WTC11 (cell line): Measurements from ENCODE around the gene ZNF540. TPM values are rescaled to one million over a fixed set of nuclear protein-coding genes. Genes with fewer than 3 reads are reported as not detected.
A peak's percentile ranks its signal among the peaks of the same experiment; 100 is the strongest.

Experiments used
- ATF2 ChIP-seq: sonication (generic); formaldehyde crosslinking; IDR thresholded peaks from 2 replicates; pipeline ENCODE4 v1.8.1; 2022; ENCODE audit warnings: low read depth, missing genetic modification reagents, borderline replicate concordance
- E2F1 ChIP-seq: sonication (generic); formaldehyde crosslinking; IDR thresholded peaks from 2 replicates; pipeline ENCODE4 v1.8.0; 2022; ENCODE audit warnings: mild to moderate bottlenecking, missing genetic modification reagents
- ESRRA ChIP-seq: sonication (generic); formaldehyde crosslinking; IDR thresholded peaks from 2 replicates; pipeline ENCODE4 v1.8.1; 2022; ENCODE audit warnings: mild to moderate bottlenecking, missing genetic modification reagents, borderline replicate concordance
- FOXJ3 ChIP-seq: sonication (generic); formaldehyde crosslinking; IDR thresholded peaks from 2 replicates; pipeline ENCODE4 v1.9.0; 2021; ENCODE audit warnings: missing genetic modification reagents, mild to moderate bottlenecking, borderline replicate concordance
- FOXP1 ChIP-seq: sonication (generic); formaldehyde crosslinking; IDR thresholded peaks from 2 replicates; pipeline ENCODE4 v1.8.0; 2022; ENCODE audit warnings: missing genetic modification reagents, mild to moderate bottlenecking, moderate library complexity, borderline replicate concordance
- GTF2I ChIP-seq: fragments of 250-450 bp; sonication (Bioruptor Pico); conservative IDR thresholded peaks from 2 replicates; pipeline ENCODE4 v1.4.0; 2021; ENCODE audit warnings: mild to moderate bottlenecking
- JAZF1 ChIP-seq: fragments of 250-450 bp; sonication (Bioruptor Pico); IDR thresholded peaks from 2 replicates; pipeline ENCODE4 v1.9.0; 2021; ENCODE audit warnings: moderate library complexity, mild to moderate bottlenecking, inconsistent platforms
- NR3C1 ChIP-seq: sonication (generic); formaldehyde crosslinking; conservative IDR thresholded peaks from 2 replicates; pipeline ENCODE4 v1.8.1; 2023; ENCODE audit warnings: low read depth, mild to moderate bottlenecking, missing genetic modification reagents
- RELA ChIP-seq: sonication (generic); formaldehyde crosslinking; IDR thresholded peaks from 2 replicates; pipeline ENCODE4 v1.8.1; 2022; ENCODE audit warnings: missing genetic modification reagents, mild to moderate bottlenecking, borderline replicate concordance
- SOX15 ChIP-seq: fragments of 250-450 bp; sonication (Bioruptor Pico); IDR thresholded peaks from 2 replicates; pipeline ENCODE4 v1.9.0; 2021; ENCODE audit warnings: mild to moderate bottlenecking
- STAT6 ChIP-seq: sonication (generic); formaldehyde crosslinking; conservative IDR thresholded peaks from 2 replicates; pipeline ENCODE4 v1.8.1; 2023; ENCODE audit warnings: mild to moderate bottlenecking, low read depth, missing genetic modification reagents, moderate library complexity
- TCF7 ChIP-seq: sonication (generic); formaldehyde crosslinking; IDR thresholded peaks from 2 replicates; pipeline ENCODE4 v1.8.0; 2022; ENCODE audit warnings: mild to moderate bottlenecking, low read depth, missing genetic modification reagents, moderate library complexity
- ZNF138 ChIP-seq: sonication (generic); formaldehyde crosslinking; conservative IDR thresholded peaks from 2 replicates; pipeline ENCODE4 v1.8.1; 2022; ENCODE audit warnings: mild to moderate bottlenecking, moderate library complexity, missing genetic modification reagents
- ZNF232 ChIP-seq: sonication (generic); formaldehyde crosslinking; IDR thresholded peaks from 2 replicates; pipeline ENCODE4 v1.8.0; 2022; ENCODE audit warnings: mild to moderate bottlenecking, missing genetic modification reagents
- ZNF416 ChIP-seq: fragments of 250-450 bp; sonication (Bioruptor Pico); IDR thresholded peaks from 2 replicates; pipeline ENCODE4 v1.9.0; 2021; ENCODE audit warnings: mild to moderate bottlenecking, inconsistent platforms
- total RNA-seq: library from RNA; stranded (reverse); gene quantifications from 3 replicates; pipeline ENCODE4 v1.2.3, GENCODE V29; 2021
- TF ChIP-seq, protein P1 (sequence below): fragments of 250-450 bp; sonication (Bioruptor Pico); IDR thresholded peaks from 2 replicates; pipeline ENCODE4 v1.9.0; 2021; ENCODE audit warnings: mild to moderate bottlenecking
- TF ChIP-seq, protein P2 (sequence below): sonication (generic); formaldehyde crosslinking; IDR thresholded peaks from 2 replicates; pipeline ENCODE4 v1.8.0; 2023; ENCODE audit warnings: mild to moderate bottlenecking, missing genetic modification reagents
- TF ChIP-seq, protein P3 (sequence below): sonication (generic); formaldehyde crosslinking; IDR thresholded peaks from 2 replicates; pipeline ENCODE4 v1.8.1; 2023; ENCODE audit warnings: mild to moderate bottlenecking, moderate library complexity, missing genetic modification reagents
- TF ChIP-seq, protein P4 (sequence below): sonication (generic); formaldehyde crosslinking; conservative IDR thresholded peaks from 2 replicates; pipeline ENCODE4 v1.8.1; 2022; ENCODE audit warnings: mild to moderate bottlenecking, missing genetic modification reagents
- TF ChIP-seq, protein P5 (sequence below): sonication (generic); formaldehyde crosslinking; IDR thresholded peaks from 2 replicates; pipeline ENCODE4 v1.8.1; 2023; ENCODE audit warnings: mild to moderate bottlenecking, missing genetic modification reagents
- TF ChIP-seq, protein P6 (sequence below): sonication (generic); formaldehyde crosslinking; IDR thresholded peaks from 2 replicates; pipeline ENCODE4 v1.8.0; 2022; ENCODE audit warnings: mild to moderate bottlenecking, missing genetic modification reagents
- TF ChIP-seq, protein P7 (sequence below): sonication (generic); formaldehyde crosslinking; IDR thresholded peaks from 2 replicates; pipeline ENCODE4 v1.8.1; 2022; ENCODE audit warnings: missing genetic modification reagents, borderline replicate concordance
- TF ChIP-seq, protein P8 (sequence below): sonication (generic); formaldehyde crosslinking; IDR thresholded peaks from 2 replicates; pipeline ENCODE4 v1.8.0; 2023; ENCODE audit warnings: missing genetic modification reagents

ZNF540 gene
- total RNA-seq, 1 experiment from 2014 or later: 0.28 TPM

DNA sequence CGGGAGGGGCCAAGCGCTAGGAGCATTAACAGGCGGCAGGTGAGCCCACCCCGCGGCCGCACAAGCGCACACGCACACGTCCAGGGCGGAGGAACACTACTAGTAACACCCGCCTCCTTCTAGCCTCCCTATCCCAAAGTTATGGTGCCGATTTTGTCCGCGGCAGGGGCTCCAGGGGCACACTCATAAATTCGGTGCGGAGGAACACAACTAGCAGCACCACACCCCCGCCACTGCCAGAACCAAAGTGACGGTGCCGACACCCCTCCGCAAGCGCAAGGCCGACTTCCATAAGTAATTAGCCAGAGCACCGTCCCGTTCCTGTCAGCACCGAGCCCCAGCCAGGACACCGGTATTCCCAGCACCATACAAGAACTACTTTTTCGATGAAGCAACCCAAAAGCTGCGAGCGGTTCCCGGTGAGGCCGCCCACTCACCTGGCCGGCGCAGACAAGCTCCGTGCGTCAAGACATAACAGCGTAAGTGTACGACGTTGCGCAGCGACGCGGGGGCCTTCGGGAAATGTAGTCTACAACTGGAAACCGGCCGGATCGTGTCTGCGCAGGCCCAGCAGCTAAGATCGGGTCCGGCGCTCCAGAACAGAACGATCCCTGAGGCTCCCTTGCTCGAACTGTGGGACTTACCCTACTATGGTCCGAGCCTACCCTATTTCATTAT lies at the start of gene ZNF540, which contains the start of gene ZNF571 (continued):
- TF ChIP-seq, protein P1, sequence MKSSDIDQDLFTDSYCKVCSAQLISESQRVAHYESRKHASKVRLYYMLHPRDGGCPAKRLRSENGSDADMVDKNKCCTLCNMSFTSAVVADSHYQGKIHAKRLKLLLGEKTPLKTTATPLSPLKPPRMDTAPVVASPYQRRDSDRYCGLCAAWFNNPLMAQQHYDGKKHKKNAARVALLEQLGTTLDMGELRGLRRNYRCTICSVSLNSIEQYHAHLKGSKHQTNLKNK (CRISPR knock-in tag): no peak
- TF ChIP-seq FOXJ3 (CRISPR knock-in tag) (no peak), ZNF232 (CRISPR knock-in tag) (no peak), TCF7 (CRISPR knock-in tag) (no peak), NR3C1 (CRISPR knock-in tag) (no peak), GTF2I (CRISPR knock-in tag) (no peak), FOXP1 (CRISPR knock-in tag) (peak; percentile 32; the same call in 1 of the 2 replicates), ZNF138 (CRISPR knock-in tag) (no peak), SOX15 (CRISPR knock-in tag) (no peak), ATF2 (CRISPR knock-in tag) (no peak), JAZF1 (no peak), E2F1 (no peak), RELA (CRISPR knock-in tag) (no peak), ESRRA (CRISPR knock-in tag) (no peak), STAT6 (no peak), ZNF416 (no peak)
- TF ChIP-seq, protein P2, sequence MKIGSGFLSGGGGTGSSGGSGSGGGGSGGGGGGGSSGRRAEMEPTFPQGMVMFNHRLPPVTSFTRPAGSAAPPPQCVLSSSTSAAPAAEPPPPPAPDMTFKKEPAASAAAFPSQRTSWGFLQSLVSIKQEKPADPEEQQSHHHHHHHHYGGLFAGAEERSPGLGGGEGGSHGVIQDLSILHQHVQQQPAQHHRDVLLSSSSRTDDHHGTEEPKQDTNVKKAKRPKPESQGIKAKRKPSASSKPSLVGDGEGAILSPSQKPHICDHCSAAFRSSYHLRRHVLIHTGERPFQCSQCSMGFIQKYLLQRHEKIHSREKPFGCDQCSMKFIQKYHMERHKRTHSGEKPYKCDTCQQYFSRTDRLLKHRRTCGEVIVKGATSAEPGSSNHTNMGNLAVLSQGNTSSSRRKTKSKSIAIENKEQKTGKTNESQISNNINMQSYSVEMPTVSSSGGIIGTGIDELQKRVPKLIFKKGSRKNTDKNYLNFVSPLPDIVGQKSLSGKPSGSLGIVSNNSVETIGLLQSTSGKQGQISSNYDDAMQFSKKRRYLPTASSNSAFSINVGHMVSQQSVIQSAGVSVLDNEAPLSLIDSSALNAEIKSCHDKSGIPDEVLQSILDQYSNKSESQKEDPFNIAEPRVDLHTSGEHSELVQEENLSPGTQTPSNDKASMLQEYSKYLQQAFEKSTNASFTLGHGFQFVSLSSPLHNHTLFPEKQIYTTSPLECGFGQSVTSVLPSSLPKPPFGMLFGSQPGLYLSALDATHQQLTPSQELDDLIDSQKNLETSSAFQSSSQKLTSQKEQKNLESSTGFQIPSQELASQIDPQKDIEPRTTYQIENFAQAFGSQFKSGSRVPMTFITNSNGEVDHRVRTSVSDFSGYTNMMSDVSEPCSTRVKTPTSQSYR (CRISPR knock-in tag): no peak
- TF ChIP-seq, protein P3, sequence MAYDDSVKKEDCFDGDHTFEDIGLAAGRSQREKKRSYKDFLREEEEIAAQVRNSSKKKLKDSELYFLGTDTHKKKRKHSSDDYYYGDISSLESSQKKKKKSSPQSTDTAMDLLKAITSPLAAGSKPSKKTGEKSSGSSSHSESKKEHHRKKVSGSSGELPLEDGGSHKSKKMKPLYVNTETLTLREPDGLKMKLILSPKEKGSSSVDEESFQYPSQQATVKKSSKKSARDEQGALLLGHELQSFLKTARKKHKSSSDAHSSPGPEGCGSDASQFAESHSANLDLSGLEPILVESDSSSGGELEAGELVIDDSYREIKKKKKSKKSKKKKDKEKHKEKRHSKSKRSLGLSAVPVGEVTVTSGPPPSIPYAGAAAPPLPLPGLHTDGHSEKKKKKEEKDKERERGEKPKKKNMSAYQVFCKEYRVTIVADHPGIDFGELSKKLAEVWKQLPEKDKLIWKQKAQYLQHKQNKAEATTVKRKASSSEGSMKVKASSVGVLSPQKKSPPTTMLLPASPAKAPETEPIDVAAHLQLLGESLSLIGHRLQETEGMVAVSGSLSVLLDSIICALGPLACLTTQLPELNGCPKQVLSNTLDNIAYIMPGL (CRISPR knock-in tag): peak; percentile 72; the same call in 1 of the 2 replicates
- TF ChIP-seq, protein P4, sequence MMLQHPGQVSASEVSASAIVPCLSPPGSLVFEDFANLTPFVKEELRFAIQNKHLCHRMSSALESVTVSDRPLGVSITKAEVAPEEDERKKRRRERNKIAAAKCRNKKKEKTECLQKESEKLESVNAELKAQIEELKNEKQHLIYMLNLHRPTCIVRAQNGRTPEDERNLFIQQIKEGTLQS: peak; percentile 49; the same call in 1 of the 2 replicates
- TF ChIP-seq, protein P5, sequence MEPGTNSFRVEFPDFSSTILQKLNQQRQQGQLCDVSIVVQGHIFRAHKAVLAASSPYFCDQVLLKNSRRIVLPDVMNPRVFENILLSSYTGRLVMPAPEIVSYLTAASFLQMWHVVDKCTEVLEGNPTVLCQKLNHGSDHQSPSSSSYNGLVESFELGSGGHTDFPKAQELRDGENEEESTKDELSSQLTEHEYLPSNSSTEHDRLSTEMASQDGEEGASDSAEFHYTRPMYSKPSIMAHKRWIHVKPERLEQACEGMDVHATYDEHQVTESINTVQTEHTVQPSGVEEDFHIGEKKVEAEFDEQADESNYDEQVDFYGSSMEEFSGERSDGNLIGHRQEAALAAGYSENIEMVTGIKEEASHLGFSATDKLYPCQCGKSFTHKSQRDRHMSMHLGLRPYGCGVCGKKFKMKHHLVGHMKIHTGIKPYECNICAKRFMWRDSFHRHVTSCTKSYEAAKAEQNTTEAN (CRISPR knock-in tag): peak; percentile 97
- TF ChIP-seq, protein P6, sequence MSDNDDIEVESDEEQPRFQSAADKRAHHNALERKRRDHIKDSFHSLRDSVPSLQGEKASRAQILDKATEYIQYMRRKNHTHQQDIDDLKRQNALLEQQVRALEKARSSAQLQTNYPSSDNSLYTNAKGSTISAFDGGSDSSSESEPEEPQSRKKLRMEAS: peak; percentile 84
- TF ChIP-seq, protein P7, sequence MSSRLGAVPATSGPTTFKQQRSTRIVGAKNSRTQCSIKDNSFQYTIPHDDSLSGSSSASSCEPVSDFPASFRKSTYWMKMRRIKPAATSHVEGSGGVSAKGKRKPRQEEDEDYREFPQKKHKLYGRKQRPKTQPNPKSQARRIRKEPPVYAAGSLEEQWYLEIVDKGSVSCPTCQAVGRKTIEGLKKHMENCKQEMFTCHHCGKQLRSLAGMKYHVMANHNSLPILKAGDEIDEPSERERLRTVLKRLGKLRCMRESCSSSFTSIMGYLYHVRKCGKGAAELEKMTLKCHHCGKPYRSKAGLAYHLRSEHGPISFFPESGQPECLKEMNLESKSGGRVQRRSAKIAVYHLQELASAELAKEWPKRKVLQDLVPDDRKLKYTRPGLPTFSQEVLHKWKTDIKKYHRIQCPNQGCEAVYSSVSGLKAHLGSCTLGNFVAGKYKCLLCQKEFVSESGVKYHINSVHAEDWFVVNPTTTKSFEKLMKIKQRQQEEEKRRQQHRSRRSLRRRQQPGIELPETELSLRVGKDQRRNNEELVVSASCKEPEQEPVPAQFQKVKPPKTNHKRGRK (CRISPR knock-in tag): no peak
- TF ChIP-seq, protein P8, sequence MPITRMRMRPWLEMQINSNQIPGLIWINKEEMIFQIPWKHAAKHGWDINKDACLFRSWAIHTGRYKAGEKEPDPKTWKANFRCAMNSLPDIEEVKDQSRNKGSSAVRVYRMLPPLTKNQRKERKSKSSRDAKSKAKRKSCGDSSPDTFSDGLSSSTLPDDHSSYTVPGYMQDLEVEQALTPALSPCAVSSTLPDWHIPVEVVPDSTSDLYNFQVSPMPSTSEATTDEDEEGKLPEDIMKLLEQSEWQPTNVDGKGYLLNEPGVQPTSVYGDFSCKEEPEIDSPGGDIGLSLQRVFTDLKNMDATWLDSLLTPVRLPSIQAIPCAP (CRISPR knock-in tag): no peak
